ENCODE data around the gene STEAP3. TPM values are rescaled to one million over a fixed set of nuclear protein-coding genes. Genes with fewer than 3 reads are reported as not detected.

Gene STEAP3
- total RNA-seq, 1 experiment from 2014 or later, result 32.3 TPM

- no peaks in the 10 kb centered on the region for H3K9me2 ChIP-seq (ENCODE audit: insufficient read depth)
- intact Hi-C loops (cut with micrococcal nuclease), result no loop called here
Measured at GRCh38 chr2:119197529-119198239, 25.9 kb upstream of the STEAP3 start.

More at GRCh38 chr2:119197529-119198239, 25.9 kb upstream of the STEAP3 start:
- Histone ChIP-seq H3K9me3 (ENCODE audit: control insufficient read depth in 1 of 2, insufficient read depth in 1 of 2, low read depth in 1 of 2, low read length in 2 of 2) (no peaks in the 10 kb centered on the region), H3K9ac (ENCODE audit: low read length) (no peak overlapping the region), H3K27me3 (ENCODE audit: insufficient read depth, low read length) (peaks cover 48% of the 10 kb centered on the region; the same call in 1 of the 2 replicates), H2AFZ (ENCODE audit: low read depth, low read length, poor library complexity, severe bottlenecking) (no peak overlapping the region), H3K27ac (ENCODE audit: low read depth, low read length) (no peak overlapping the region), H3K4me3 (replicated peaks in 1 of 2; ENCODE audit: low read depth in 1 of 2, low read length in 2 of 2) (no peak overlapping the region), H3K36me3 (ENCODE audit: control insufficient read depth in 1 of 2, insufficient read depth in 2 of 2, low read length in 2 of 2) (no peaks in the 10 kb centered on the region), H3K4me2 (ENCODE audit: low read length) (no peak overlapping the region), H3K4me1 (ENCODE audit: control insufficient read depth in 1 of 2, insufficient read depth in 2 of 2, low read length in 2 of 2) (no peaks in the 10 kb centered on the region), H4K20me1 (ENCODE audit: insufficient read depth) (no peaks in the 10 kb centered on the region), H3K79me2 (ENCODE audit: insufficient read depth, low read length) (no peaks in the 10 kb centered on the region)
- ATAC-seq (no peak), DNase-seq (ENCODE audit: low read depth, low spot score) (no peak)
- CTCF ChIA-PET, result no interaction called here
- RAD21 ChIA-PET (ENCODE audit: low non-redundant PET in 1 of 2, low total read pairs in 2 of 2, uncharacterized antibody in 2 of 2, unreplicated experiment in 2 of 2), result no interaction called here
- TF ChIP-seq CBX3 (IDR thresholded peaks at IDR 0.05; ENCODE audit: low read depth), result no peak
- no peak for TF ChIP-seq ELF1 (IDR thresholded peaks at IDR 0.05; ENCODE audit: borderline replicate concordance, low read depth)
- no peak for TF ChIP-seq YY1 (IDR thresholded peaks at IDR 0.05; ENCODE audit: extremely low read depth, insufficient replicate concordance, low read depth, low read length)
- TF ChIP-seq CTCF (IDR thresholded peaks at IDR 0.05 in 2 of 3, conservative IDR thresholded peaks at IDR 0.05 in 1 of 3; ENCODE audit: borderline replicate concordance in 1 of 3, insufficient read depth in 1 of 3, low read depth in 2 of 3, low read length in 2 of 3), result no peak
- no peak for TF ChIP-seq CEBPB (IDR thresholded peaks at IDR 0.05; ENCODE audit: low read depth)
- no peak for TF ChIP-seq JUND (IDR thresholded peaks at IDR 0.05)
- TF ChIP-seq POLR2AphosphoS5 (IDR thresholded peaks at IDR 0.05; ENCODE audit: low read depth, low read length), result no peak
- TF ChIP-seq EGR1 (IDR thresholded peaks at IDR 0.05; ENCODE audit: low read depth), result no peak
- TF ChIP-seq SRF (IDR thresholded peaks at IDR 0.05; ENCODE audit: low read depth), result no peak
- no peak for TF ChIP-seq EZH2phosphoT487 (IDR thresholded peaks at IDR 0.05; ENCODE audit: borderline replicate concordance)
- TF ChIP-seq POLR2A (IDR thresholded peaks at IDR 0.05; ENCODE audit: borderline replicate concordance, extremely low read depth, insufficient read depth, insufficient read length), result no peak
- TF ChIP-seq FOSL1 (IDR thresholded peaks at IDR 0.05; ENCODE audit: low read depth), result no peak
- TF ChIP-seq RAD21 (IDR thresholded peaks at IDR 0.05; ENCODE audit: low read depth), result no peak
- no peak for TF ChIP-seq EZH2 (IDR thresholded peaks at IDR 0.05)
- TF ChIP-seq SP1 (IDR thresholded peaks at IDR 0.05; ENCODE audit: low read depth), result no peak
- POLR2A ChIA-PET, result no interaction called here
- no TSS peak for BruUV-seq (replicated peaks)

All from HCT116 (cell line).